GM18520 (cell line): ENCODE measurements around the gene SPRTN.

Experiments used
- ATAC-seq: cut with Tn5 transposase; IDR thresholded peaks from one replicate; pipeline ENCODE4 v1.9.1; 2021; ENCODE audit not compliant: unreplicated experiment

The SPRTN gene

GRCh38 chr1:231376101-231376500 is 38.0 kb downstream of the SPRTN start:
- ATAC-seq, result no peak

DNA sequence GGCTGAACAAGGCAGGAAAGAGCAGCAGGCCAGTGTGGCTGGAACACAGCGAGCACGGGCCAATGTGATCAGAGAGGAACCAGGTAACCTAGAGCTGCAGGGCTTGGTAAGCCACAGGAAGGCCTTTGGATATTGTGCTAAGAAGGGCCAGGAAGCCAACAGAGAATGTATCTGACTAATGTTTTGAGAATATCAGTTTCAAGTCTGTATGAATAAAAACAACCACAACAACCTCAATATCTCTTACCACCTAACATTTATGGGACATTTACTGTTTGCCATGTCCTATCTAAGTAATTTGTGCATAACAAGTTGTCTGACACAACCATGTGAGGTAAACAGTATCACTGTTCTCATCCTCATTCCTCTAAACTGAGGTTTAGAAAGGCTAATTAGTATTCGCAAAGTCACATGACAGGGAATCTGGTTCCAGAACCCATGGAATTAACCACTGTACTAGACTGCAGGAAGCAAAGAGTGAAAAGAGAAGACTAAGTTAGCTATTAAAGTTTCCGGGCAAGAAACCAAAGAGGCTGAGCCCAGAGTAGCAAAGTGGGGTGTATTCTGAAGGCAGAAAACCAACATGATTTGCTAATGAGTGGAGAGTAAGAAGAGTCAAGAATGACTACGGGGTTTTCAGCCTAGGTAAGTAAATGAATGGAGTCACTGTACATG is 38.9 kb downstream of the SPRTN start:
- no peak for ATAC-seq

DNA sequence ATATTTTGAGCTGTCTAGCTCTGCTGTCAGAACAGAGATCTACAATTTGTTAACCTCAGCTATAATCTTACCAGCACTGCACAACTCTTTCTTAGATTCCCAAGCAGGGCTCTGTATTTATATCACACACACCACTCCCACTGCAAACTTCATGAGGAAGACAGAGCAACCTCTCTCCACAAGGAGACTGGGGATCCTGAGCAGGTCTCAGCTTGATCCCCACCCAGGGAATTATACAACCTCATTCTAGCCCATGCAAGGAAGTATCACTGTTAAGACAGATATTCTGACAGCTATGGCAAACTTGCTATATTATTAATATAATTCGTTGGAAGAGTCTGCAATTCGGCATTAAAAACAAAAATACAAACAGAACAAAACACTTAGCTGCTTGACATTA is 43.6 kb downstream of the SPRTN start:
- ATAC-seq, result no peak

DNA sequence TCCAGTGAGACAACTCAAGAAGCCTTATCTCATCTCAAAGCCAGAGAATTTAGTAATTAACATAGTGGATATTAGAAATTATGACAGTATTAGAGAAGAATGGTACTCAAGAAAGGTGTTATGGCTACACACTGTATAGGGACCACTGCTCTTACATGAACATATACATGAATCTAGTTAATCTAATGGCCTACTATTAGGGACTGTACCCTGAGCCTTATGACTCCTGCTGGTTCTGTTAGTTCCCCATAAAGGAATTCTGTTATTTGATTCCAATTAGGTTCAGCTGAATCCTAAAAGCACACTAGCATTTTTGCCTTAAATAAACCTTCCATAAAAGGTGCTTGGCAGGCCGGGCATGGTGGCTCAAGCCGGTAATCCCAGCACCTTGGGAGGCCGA is 44.3 kb downstream of the SPRTN start:
- ATAC-seq, result no peak

GRCh38 chr1:231383159-231383860 is 45.2 kb downstream of the SPRTN start:
- no peak for ATAC-seq

GRCh38 chr1:231384696-231385415 is 46.8 kb downstream of the SPRTN start:
- ATAC-seq, result no peak

DNA sequence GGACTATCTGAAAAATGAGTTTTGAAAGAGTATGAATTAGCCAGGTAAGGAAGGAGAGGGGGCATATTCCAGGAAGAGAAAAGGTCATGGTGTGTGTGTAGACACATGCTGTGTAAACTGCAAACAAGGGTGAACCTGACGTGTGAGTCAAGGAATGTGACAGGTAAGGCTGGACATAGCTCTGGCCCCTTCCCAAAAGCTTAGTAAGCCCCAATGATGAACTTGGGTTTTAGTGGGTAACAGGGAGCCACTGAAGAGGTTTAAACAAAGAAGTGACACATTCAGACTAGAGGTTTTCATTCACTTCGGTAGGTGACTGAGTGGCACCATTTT is 47.3 kb downstream of the SPRTN start:
- no peak for ATAC-seq

- no peak for ATAC-seq
Measured at GRCh38 chr1:231386466-231386865, 48.4 kb downstream of the SPRTN start.

DNA sequence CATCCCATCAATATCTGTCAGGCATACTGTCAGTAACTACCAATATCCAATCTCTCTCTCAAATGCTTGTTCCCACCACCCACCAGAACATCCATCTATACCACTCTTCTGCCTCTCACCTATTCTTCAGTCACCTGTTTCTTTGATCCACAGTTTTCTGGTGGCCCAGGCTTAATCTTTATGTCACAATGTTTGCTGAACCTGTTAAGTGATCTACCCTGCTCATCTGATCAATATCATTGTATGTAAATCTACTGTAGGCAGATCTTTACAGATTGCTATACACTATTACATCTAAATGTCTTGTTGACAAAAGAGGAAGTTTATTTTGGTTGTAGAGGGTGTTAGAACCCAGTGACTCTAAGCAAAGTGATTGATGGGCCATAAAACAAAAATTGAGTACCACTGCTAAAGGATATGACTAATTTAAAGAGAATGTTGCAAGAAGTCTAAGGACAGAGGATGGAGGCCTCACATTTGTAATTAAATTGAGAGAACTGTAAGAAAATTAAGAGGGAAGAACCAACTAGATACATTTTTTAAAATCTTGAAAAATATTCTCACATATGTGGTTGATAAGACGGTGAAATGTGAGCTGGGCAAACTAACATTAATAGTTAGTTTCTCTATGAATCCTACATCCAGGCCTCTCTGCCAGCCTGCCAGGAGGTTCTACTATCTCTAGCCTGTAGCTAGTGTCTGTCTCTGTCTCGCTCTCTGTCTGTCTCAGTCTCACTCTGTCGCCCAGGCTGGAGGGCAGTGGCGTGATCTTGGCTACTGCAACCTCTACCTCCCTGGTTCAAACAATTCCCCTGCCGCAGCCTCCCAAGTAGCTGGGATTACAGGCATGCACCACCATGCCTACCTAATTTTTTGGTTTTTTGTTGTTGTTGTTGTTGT is 49.9 kb downstream of the SPRTN start:
- no peak for ATAC-seq

DNA sequence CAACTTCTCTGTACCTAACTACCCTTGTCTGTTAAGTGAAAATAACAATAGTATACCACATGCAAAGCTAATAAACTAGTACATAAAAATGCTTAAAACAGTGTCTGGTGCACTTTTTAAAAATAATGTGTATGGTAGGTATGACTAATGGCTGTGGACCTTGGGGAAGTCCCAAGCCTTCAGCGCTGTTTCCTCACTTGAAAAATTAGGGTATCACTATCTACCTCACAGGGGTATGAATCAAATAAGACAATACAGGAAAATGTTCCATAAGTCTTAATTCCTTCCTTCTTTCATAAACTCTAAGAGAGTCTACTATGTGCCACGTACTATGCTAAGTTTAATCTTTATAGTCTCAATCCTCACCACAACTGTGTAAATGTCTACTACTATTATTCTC is 52.0 kb downstream of the SPRTN start:
- ATAC-seq, result no peak

GRCh38 chr1:231392389-231393131 is 54.5 kb downstream of the SPRTN start:
- ATAC-seq, result no peak

DNA sequence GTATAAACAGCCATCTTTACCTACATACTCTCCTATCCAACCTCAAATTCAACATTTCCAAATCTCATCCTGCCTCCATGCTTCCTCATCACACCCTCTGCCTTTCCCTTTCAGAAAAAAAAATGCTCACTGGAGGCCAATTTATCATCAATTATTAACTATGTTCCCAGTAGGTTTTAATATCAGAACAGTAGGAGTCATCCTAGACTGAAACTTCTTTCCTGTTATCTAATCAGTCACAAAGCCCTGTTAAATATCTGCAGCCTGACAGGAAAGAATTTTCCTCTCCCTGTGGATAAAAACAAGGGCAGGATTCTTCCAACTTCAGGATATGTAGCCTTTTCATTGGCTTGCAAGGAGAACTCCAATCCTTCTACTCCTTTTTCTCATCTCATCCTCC is 55.6 kb downstream of the SPRTN start:
- no peak for ATAC-seq

GRCh38 chr1:231395076-231395997 is 57.2 kb downstream of the SPRTN start:
- no peak for ATAC-seq

GRCh38 chr1:231395998-231396390 is 57.9 kb downstream of the SPRTN start:
- ATAC-seq, result no peak

GRCh38 chr1:231396643-231397042 is 58.5 kb downstream of the SPRTN start:
- no peak for ATAC-seq

DNA sequence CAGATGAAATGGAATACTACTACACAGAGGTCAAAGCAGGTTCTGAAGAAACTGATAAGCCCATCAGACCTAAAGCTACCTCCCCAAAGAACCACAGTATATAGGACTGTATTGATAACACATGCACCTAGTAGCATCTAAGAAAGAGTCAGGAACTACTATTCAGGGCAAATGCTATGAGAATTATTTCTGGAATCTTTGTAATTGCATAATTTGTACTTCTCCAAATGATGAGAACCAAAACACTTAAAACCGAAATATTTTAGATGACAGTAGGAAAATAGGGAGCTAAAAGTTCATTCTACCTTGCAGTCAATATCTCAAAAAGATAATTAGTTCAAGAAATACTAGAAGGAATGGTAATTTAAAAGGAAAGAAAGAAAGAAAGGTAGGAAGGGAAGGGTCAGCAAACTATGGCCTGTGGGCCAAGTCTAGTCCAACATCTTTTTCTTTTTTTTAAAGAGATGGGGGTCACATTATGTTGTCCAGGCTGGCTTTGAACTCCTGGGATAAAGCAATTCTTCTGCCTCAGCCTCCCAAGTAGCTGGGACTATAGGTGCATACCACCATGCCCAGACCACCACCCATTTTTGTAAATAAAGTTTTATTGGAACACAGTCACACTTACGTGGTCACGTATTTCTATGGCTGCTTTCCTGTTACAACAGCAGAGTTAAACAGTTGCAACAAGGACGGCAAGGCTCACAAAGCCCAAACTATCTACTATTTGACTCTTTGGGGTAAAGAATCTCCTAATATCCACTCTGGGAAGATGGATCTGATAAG is 60.0 kb downstream of the SPRTN start:
- no peak for ATAC-seq

GRCh38 chr1:231401478-231401877 is 63.4 kb downstream of the SPRTN start:
- ATAC-seq, result no peak

- no peak for ATAC-seq
Measured at GRCh38 chr1:231404318-231404717, 66.2 kb downstream of the SPRTN start.
